Measurements from ENCODE around the gene MYO1G. TPM values are rescaled to one million over a fixed set of nuclear protein-coding genes. Genes with fewer than 3 reads are reported as not detected.

MYO1G gene
- total RNA-seq, 1 experiment from 2014 or later: 0.57 TPM

DNA sequence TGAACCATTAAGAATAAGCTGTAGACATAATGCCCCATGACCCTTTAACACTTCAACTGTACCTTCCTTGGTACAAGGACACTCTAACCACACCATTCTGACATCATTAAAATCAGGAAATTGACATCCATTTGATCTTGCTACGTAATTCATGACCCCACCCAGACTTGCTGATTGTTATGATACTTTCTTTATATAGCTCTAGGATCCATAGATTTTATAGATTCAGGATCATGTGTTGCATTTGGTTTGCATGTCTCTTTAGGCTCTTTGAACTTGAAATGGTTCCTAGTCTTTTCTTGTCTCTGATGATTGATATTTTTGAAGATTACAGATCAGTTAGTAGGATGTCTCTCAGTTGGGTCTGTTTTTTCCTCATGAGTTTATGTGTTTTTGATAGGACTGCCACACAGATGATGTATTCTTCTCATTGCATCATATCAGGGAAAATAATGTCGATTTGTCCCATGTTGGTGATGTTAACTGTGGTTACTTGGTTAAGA is 34.7 kb upstream of the MYO1G start:
- H3K79me2 ChIP-seq (ENCODE audit: insufficient read depth, low read length): no peaks in the 10 kb centered on the region
- no peak overlapping the region for H3K27ac ChIP-seq (ENCODE audit: insufficient read length, low read depth, low read length)
- H3T11ph ChIP-seq (ENCODE audit: low read length): no peak overlapping the region
- H3K18ac ChIP-seq (ENCODE audit: insufficient read length, low read depth, low read length): no peak overlapping the region
- no peak overlapping the region for H3K4me2 ChIP-seq (ENCODE audit: insufficient read depth, insufficient read length, low read length)
- no peak for TF ChIP-seq CTCF (conservative IDR thresholded peaks at IDR 0.05)
- Mint-ChIP-seq H3K4me3 (no peak overlapping the region; a peak in 1 of 5 replicates), H3K27ac (no peak overlapping the region), H3K4me1 (no peaks in the 10 kb centered on the region), H3K36me3 (ENCODE audit: insufficient read depth in 1 of 3, low read depth in 3 of 3) (peaks cover 11 to 22% (median 20%) of the 10 kb centered on the region in 3 experiments), H3K27me3 (ENCODE audit: low read depth) (no peaks in the 10 kb centered on the region), H3K9me3 (peaks cover 6 to 9% of the 10 kb centered on the region in 2 experiments; a peak in 4 of 5 replicates)
- H3K9ac ChIP-seq (ENCODE audit: extremely low read depth, insufficient read length, low read length): no peak overlapping the region
- DNase-seq: no peak
- H4K8ac ChIP-seq (replicated peaks; ENCODE audit: insufficient read length, low read depth, low read length): no peak overlapping the region
- H4K91ac ChIP-seq (ENCODE audit: insufficient read length, low read depth, low read length): no peak overlapping the region
- no peaks in the 10 kb centered on the region for H3K23me2 ChIP-seq (ENCODE audit: insufficient read length, low read depth, low read length, poor library complexity, severe bottlenecking)
- no peaks in the 10 kb centered on the region for H3K4me1 ChIP-seq (ENCODE audit: insufficient read depth, low read length)
- H2BK12ac ChIP-seq (ENCODE audit: insufficient read length, low read depth, low read length): no peak overlapping the region
- no peak overlapping the region for H2BK20ac ChIP-seq (ENCODE audit: low read depth, low read length, poor library complexity, severe bottlenecking)
- H4K5ac ChIP-seq (ENCODE audit: insufficient read length, low read depth, low read length): no peak overlapping the region
- no peak overlapping the region for H2BK15ac ChIP-seq (ENCODE audit: low read depth, low read length)
- H2BK5ac ChIP-seq (ENCODE audit: insufficient read length, low read length): no peak overlapping the region
- H3K9me3 ChIP-seq (ENCODE audit: control insufficient read depth, low read depth, low read length): no peaks in the 10 kb centered on the region
- H3K4ac ChIP-seq (ENCODE audit: low read depth, low read length): no peak overlapping the region
- WGBS (ENCODE audit: extremely low coverage, insufficient read length, low lambda C conversion rate): no CpG with 5 or more reads among the region's 2 CpGs
- no peak overlapping the region for H3K23ac ChIP-seq (ENCODE audit: insufficient read length, low read depth, low read length)
- no peaks in the 10 kb centered on the region for H4K20me1 ChIP-seq (ENCODE audit: control insufficient read depth, insufficient read depth, insufficient read length)
- no peaks in the 10 kb centered on the region for H3K79me1 ChIP-seq (ENCODE audit: insufficient read depth, low read depth, low read length, poor library complexity, severe bottlenecking)
- no peak overlapping the region for H3K56ac ChIP-seq (ENCODE audit: insufficient read length, low read depth, low read length)
- no peak overlapping the region for H2AK5ac ChIP-seq (ENCODE audit: insufficient read length, low read length)
- H2AFZ ChIP-seq (ENCODE audit: low read length): no peak overlapping the region
- H2BK120ac ChIP-seq (ENCODE audit: low read depth, low read length, poor library complexity, severe bottlenecking): no peak overlapping the region
- H3K27me3 ChIP-seq (ENCODE audit: insufficient read depth, low read length): no peaks in the 10 kb centered on the region
- H3K14ac ChIP-seq (ENCODE audit: insufficient read depth, low read length): no peak overlapping the region

Measured in H9 (cell line).